SU-DHL-6 (cell line): ENCODE results near the gene ANO9.

Source experiments
- H2AFZ ChIP-seq: fragments of 200-600 bp; sonication (generic); 2 replicates; pipeline ENCODE4 v1.6.1; 2014; ENCODE audit warnings: low read depth, mild to moderate bottlenecking, moderate library complexity, mixed read lengths, antibody characterized with exemption, low read length; ENCODE audit not compliant: severe bottlenecking
- H3F3A ChIP-seq: fragments of 200-600 bp; shearing (Covaris generic); 2 replicates; pipeline ENCODE4 v1.6.0; 2016; ENCODE audit warnings: antibody characterized with exemption, mild to moderate bottlenecking; ENCODE audit not compliant: insufficient read depth
- H3K27ac ChIP-seq: fragments of 200-600 bp; sonication (generic); 2 replicates; pipeline ENCODE4 v1.5.1; 2016; ENCODE audit warnings: low read depth, mild to moderate bottlenecking, low read length, moderate library complexity, mixed read lengths
- H3K27me3 ChIP-seq: fragments of 200-600 bp; sonication (generic), shearing (Covaris generic); 2 replicates; pipeline ENCODE4 v1.6.0; 2014; ENCODE audit warnings: mild to moderate bottlenecking, low read length
- H3K36me3 ChIP-seq: fragments of 200-600 bp; sonication (generic); 2 replicates; pipeline ENCODE4 v1.6.1; 2014; ENCODE audit warnings: mild to moderate bottlenecking, low read length, mixed read lengths
- H3K4me2 ChIP-seq: fragments of 300-600, 200-600 bp; shearing (Covaris generic), sonication (generic); 2 replicates; pipeline ENCODE4 v1.6.0; 2014; ENCODE audit warnings: low read length, low read depth, mild to moderate bottlenecking; ENCODE audit not compliant: poor library complexity, severe bottlenecking
- H3K4me3 ChIP-seq: fragments of 200-600 bp; sonication (generic); 2 replicates; pipeline ENCODE4 v1.5.1; 2014; ENCODE audit warnings: antibody characterized with exemption, low read length, mild to moderate bottlenecking, mixed read lengths; ENCODE audit not compliant: insufficient read depth, poor library complexity, severe bottlenecking
- H3K79me2 ChIP-seq: fragments of 200-600 bp; sonication (generic); 2 replicates; pipeline ENCODE4 v1.6.1; 2014; ENCODE audit warnings: mild to moderate bottlenecking, low read length, moderate library complexity; ENCODE audit not compliant: insufficient read depth
- H3K9ac ChIP-seq: fragments of 200-600 bp; sonication (generic); 2 replicates; pipeline ENCODE4 v1.7.0; 2014; ENCODE audit warnings: mild to moderate bottlenecking, low read length
- H3K9me2 ChIP-seq: fragments of 200-600 bp; sonication (generic); replicated peaks from 2 replicates; pipeline ENCODE4 v1.6.1; 2014; ENCODE audit warnings: low read length; ENCODE audit not compliant: insufficient read depth
- H3K9me3 ChIP-seq: fragments of 200-600 bp; sonication (generic); 2 replicates; pipeline ENCODE4 v1.6.1; 2014; ENCODE audit warnings: low read length, mixed read lengths; ENCODE audit not compliant: insufficient read depth
- H4K20me1 ChIP-seq: fragments of 200-600 bp; sonication (generic); 2 replicates; pipeline ENCODE4 v1.6.1; 2014; ENCODE audit warnings: low read depth, mild to moderate bottlenecking, antibody characterized with exemption, low read length, moderate library complexity, mixed read lengths
- EZH2phosphoT487 ChIP-seq: fragments of 200-600 bp; sonication (generic), shearing (Covaris generic); conservative IDR thresholded peaks from 2 replicates; pipeline ENCODE4 v1.6.1; 2018; ENCODE audit warnings: mild to moderate bottlenecking, antibody characterized with exemption, low read length, moderate library complexity, mixed read lengths
- TF ChIP-seq, protein P1 (sequence below): fragments of 200-600 bp; sonication (generic); IDR thresholded peaks from one replicate; pipeline ENCODE4 v1.5.1; 2017; ENCODE audit warnings: antibody characterized with exemption, mild to moderate bottlenecking, low read length, moderate library complexity; ENCODE audit not compliant: insufficient read depth, poor library complexity, severe bottlenecking

ANO9 gene

DNA sequence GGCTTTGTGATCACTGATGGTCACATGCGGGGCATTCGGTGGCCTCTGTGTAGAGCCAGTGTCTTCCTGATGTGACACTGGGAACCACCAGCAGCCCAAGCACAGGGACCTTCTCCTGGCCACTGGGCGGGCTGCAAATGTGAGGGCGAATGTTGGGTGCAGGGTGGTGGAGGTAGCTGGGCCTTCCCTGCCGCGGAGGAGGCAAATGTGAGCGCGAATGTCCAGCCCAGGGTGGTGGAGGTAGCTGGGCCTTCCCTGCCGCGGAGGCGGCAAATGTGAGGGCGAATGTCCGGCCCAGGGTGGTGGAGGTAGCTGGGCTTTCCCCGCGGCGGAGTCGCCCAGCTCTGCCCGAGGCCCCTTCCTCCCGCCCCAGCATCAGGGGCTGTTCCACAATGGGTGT lies 31.6 kb upstream of the ANO9 start:
- no peaks in the 10 kb centered on the region for H3K9me3 ChIP-seq
- TF ChIP-seq EZH2phosphoT487, result no peak
- TF ChIP-seq, protein P1, sequence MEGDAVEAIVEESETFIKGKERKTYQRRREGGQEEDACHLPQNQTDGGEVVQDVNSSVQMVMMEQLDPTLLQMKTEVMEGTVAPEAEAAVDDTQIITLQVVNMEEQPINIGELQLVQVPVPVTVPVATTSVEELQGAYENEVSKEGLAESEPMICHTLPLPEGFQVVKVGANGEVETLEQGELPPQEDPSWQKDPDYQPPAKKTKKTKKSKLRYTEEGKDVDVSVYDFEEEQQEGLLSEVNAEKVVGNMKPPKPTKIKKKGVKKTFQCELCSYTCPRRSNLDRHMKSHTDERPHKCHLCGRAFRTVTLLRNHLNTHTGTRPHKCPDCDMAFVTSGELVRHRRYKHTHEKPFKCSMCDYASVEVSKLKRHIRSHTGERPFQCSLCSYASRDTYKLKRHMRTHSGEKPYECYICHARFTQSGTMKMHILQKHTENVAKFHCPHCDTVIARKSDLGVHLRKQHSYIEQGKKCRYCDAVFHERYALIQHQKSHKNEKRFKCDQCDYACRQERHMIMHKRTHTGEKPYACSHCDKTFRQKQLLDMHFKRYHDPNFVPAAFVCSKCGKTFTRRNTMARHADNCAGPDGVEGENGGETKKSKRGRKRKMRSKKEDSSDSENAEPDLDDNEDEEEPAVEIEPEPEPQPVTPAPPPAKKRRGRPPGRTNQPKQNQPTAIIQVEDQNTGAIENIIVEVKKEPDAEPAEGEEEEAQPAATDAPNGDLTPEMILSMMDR, result no peak
- H4K20me1 ChIP-seq, result no peaks in the 10 kb centered on the region
- no peak overlapping the region for H2AFZ ChIP-seq
- no peaks in the 10 kb centered on the region for H3K27me3 ChIP-seq
- H3K9me2 ChIP-seq, result no peaks in the 10 kb centered on the region
- no peak overlapping the region for H3K4me2 ChIP-seq
- H3K27ac ChIP-seq, result no peak overlapping the region
- no peak overlapping the region for H3K9ac ChIP-seq
- H3K36me3 ChIP-seq, result no peaks in the 10 kb centered on the region
- no peaks in the 10 kb centered on the region for H3F3A ChIP-seq
- no peaks in the 10 kb centered on the region for H3K79me2 ChIP-seq
- no peak overlapping the region for H3K4me3 ChIP-seq

DNA sequence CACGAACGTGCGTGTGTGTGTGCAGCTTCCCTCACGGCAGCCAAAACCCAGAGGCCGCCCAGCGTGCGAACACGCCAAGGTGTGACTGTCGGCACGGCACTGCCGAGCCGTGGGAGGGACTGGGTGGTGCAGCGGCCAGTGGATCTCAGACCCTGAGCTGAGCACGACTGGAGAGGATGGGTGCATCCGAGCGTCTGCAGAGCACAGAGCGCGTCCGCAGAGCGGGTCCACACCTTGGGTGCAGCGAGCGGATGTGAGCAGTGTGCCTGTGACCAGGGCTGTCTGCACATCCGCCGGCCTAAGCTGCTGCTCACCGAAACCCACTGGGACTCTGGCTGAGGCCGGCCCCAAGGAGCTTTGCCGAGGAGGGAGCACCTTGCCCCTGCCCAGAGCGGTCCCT lies 31.0 kb upstream of the ANO9 start:
- Histone ChIP-seq H2AFZ (no peak overlapping the region), H4K20me1 (no peaks in the 10 kb centered on the region), H3K27me3 (no peaks in the 10 kb centered on the region), H3K9me2 (no peaks in the 10 kb centered on the region), H3K79me2 (no peaks in the 10 kb centered on the region), H3K9ac (no peak overlapping the region), H3K9me3 (no peaks in the 10 kb centered on the region), H3K4me2 (no peak overlapping the region), H3F3A (no peaks in the 10 kb centered on the region), H3K36me3 (no peaks in the 10 kb centered on the region), H3K27ac (no peak overlapping the region), H3K4me3 (no peak overlapping the region)
- TF ChIP-seq, protein P1, result no peak
- TF ChIP-seq EZH2phosphoT487, result no peak

DNA sequence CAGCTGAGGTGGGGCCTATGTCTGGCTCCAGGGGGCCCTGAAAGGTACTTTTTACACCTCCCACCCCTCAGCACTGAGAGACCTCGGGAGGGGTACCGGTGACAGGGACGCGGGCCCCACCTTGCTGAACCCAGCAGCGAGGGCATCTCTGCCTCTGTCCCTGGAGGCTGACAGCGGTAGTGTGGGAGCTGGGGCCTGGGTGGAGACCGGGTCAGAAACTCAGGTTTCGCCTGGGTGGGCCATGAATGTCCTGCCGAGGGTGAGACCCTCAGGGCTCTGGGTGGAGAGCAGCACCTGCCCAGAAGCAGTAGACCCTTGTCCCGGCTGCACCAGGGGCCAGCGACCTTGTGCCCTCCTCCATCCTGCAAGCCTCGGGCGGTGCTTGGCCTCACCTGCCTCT lies 30.5 kb upstream of the ANO9 start:
- Histone ChIP-seq H3K9me2 (no peaks in the 10 kb centered on the region), H3K9ac (no peak overlapping the region), H4K20me1 (no peaks in the 10 kb centered on the region), H3K79me2 (no peaks in the 10 kb centered on the region), H2AFZ (no peak overlapping the region), H3K9me3 (no peaks in the 10 kb centered on the region), H3K27ac (no peak overlapping the region), H3K4me3 (no peak overlapping the region), H3K4me2 (no peak overlapping the region), H3K36me3 (no peaks in the 10 kb centered on the region), H3K27me3 (no peaks in the 10 kb centered on the region), H3F3A (no peaks in the 10 kb centered on the region)
- TF ChIP-seq, protein P1, result no peak
- TF ChIP-seq EZH2phosphoT487, result no peak
